Right forelimb (tissue), 1 donor: ENCODE data around the gene FCGBP.

Source experiments
- DNase-seq: peaks from one replicate; pipeline ENCODE4 v3.0.0-alpha.2; 2018

The FCGBP gene

DNA sequence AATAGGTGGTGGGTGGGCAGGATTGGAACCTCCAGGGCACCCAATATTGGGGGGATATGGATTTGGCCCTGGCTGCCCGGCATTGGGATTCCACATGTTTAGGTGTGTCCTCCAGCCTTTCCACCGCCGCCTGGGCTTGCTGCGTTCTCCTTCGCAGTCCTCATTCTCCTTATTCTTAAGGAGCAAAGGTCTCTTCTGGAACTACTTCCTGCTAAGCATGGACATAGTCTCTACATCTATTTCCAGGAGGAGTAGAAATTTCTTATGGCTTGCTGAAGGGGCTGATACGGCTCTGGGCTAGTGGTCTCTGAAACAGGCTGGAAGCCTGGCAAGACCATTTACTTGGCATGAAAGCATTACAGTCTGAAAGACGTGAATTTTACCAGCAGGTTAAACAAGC lies 9.2 kb upstream of the FCGBP start:
- no peak for DNase-seq

GRCh38 chr19:39942366-39942730 lies 7.9 kb upstream of the FCGBP start:
- DNase-seq: no peak

DNA sequence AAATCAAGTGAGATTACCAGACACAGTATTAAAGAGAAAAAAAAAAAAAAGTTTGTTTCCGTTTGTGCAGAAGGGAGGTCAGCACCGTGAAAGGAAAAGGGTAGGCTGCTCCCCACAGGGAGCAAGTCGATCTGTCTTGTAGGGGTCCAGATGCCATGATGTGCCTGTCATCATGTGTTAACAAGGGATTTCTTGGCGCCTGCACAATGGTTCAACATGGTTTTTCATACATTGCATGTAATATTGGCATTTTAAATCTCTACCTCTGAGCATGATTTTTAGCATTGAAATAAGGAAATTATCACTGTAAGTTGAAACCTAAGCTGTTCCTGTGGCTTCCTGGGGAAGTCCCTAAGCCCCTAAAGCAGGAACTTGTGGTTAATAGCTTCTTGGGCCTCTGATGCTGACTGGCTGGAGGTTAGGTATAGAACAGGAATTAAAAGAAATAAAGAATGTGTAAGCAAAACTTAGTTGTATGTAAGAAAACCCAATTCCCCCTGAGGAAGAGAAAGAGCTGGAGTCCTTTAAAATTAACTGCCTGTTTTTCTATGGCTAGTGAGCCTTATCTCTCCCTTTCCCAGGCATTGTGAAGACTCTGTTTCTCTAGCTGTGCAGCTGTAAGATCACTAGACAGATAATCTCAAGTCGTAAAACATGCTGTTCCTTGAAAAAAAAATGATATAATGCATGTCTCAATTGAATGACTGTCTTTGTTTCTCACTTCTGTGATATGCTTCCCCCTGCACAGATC lies 7.4 kb upstream of the FCGBP start:
- DNase-seq: no peak

DNA sequence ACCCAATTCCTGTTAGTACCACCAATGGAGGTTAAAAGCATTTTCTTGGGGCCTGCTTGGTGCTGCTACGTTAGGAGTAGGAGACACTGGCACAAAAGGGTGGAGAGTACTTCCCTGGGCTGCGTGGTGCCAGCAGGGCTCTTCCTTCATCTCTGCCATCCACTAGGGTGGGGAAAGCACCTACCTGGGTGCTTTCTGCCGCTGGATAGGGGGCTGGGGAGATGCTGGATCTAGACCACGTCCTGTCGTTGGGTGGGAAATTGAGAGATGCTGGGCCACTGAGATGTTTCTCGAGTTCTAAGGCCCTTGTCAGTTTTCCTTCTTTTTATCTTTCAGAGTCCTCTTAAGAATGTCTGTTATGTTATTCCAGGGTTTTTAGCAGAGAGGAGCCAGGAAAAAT lies 6.7 kb upstream of the FCGBP start:
- DNase-seq: no peak

GRCh38 chr19:39940221-39940833 lies 5.9 kb upstream of the FCGBP start:
- DNase-seq: no peak

DNA sequence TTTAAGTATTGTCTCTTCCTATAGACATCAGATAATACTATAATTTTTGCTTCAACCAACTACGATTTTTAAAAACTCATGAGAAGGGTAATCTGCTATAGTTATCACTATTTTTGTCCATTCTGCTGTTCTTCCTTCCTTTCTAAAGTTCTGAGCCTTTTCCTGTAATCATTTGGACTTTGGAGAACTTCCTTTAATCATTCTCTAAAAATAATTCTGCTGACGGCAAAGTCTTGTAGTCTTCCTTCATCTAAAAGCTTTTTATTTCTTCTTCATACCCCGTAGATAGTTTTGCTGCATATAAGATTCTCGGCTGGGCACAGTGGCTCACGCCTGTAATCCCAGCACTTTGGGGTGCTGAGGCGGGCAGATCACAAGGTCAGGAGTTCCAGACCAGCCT lies 5.1 kb upstream of the FCGBP start:
- no peak for DNase-seq

DNA sequence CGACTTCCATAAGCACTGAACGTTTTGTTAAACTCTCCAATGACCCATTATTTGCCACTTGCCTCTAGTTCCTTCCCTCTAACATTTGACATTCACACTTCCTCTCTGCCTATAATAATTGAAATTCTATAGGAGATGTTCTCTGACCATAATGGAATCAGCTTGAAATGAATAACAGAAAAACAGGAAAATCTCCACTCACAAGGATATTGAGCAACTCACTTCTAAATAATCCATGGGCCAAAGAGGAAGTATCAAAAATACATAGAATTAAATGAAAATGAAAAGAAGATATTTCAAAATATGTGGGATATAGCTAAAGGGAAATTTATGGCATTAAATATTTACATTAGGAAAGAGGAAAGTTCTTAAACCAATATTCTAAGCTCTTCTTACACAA lies 3.4 kb upstream of the FCGBP start:
- no peak for DNase-seq

GRCh38 chr19:39937094-39937720 lies 2.8 kb upstream of the FCGBP start:
- no peak for DNase-seq

DNA sequence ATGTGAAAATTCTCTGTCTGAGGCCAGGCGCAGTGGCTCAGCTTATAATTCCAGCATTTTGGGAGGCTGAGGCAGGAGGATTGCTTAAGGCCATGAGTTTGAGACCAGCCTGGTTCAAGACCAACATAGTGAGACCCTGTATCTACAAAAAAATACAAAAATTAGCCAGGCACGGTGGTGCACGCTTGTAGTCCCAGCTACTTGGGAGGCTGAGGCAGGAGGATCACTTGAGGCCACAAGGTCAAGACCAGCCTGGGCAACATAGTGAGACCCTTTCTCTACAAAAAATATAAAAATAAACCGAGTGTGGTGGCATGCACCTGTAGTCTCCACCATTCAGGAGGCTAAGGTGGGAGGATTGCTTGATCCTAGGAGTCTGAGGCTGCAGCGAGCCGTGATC lies 2.2 kb upstream of the FCGBP start:
- DNase-seq: no peak

DNA sequence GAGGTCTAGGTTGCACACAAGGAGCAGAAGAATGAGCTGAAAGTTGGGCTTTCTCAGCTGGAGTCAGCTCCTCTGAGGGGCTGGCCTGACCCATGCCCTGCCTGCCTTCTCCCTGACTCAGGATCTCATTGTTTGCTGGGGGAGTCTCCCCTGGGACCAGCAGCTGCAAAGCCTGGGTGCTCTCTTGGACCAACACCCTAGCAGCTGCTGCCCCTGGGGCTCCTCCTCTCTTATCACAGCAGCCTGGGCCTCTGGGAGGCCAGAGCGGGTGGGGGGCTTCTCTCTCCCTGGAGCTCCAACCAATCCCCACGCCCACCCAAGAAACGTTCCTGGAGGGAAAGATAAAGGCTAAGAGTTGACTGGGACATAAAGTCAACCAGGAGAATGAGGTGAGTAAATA lies 1.6 kb upstream of the FCGBP start:
- DNase-seq: no peak

DNA sequence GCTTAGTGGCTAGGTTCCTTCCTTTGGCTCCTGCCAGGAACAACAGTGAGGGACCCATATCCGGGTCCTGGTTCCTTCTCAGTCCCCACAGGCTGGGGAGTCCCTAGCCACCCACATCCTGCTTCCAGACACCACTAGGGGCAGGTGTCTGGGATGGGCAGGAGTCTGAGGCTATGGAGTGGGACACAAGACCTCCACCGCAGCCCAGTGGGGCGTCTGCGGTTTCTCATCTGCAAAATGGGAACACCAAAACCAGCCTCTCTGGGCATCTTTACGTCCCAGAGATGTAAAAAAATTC lies 879 bp upstream of the FCGBP start:
- no peak for DNase-seq

DNA sequence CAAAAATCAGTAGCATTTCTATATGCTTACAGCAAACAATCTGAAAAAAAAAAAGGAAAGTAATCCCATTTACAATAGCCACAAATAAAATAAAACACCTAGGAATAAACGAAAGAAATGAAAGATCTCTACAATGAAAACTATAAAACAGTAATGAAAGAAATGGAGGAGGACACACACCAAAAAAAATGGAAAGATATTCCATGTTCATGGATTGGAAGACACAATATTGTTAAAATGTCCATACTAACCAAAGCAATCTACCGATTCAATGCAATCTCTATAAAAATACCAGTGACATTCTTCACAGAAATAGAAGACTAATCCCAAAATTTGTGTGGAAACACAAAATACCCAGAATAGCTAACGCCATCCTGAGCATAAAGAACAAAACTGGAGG lies 4.7 kb downstream of the FCGBP start:
- DNase-seq: no peak

- no peak for DNase-seq
Observed at GRCh38 chr19:39928357-39928725, 6.1 kb downstream of the FCGBP start.

DNA sequence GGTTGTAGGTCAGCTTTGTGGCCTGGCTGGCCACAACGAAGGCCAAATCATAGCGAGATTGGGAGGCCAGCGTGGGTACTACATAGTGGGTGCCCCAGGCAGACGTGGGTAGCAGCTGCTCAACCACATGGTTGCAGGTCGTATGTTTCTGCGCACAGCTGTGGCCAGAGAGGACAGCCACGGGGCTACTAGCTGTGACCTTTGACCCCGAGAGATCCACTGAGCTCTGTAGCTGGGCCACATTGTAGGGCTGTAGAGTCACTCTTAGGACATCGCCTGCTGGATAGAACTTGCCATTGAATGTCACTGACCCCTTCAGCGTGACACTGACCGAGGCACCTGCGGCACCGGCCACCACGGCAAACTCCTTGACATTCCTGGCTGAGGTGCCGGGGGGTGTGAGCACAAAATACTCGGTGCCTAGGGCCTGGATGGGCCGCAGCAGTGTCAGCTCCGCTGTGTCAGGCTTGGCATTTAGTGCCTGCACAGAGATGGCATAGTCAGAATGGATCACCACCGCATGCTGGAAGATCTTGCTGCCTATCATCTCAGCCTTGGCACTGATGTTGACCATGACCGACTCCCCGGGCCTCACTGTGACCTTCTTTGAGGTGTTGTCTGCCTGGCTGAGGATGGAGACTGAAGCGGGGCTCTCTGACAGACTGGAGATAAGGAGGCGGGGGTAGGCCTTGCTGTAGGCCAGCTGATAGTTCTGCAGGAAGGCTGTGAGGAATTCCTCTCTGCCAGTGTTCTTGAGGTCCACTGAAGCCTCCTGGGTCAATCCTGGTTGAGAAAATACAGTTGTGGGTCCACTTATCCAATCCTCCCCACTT lies 6.7 kb downstream of the FCGBP start:
- DNase-seq: no peak

GRCh38 chr19:39927076-39927475 lies 7.4 kb downstream of the FCGBP start:
- no peak for DNase-seq

GRCh38 chr19:39926170-39926760 lies 8.2 kb downstream of the FCGBP start:
- DNase-seq: no peak

- no peak for DNase-seq
Observed at GRCh38 chr19:39924952-39925351, 9.5 kb downstream of the FCGBP start.

DNA sequence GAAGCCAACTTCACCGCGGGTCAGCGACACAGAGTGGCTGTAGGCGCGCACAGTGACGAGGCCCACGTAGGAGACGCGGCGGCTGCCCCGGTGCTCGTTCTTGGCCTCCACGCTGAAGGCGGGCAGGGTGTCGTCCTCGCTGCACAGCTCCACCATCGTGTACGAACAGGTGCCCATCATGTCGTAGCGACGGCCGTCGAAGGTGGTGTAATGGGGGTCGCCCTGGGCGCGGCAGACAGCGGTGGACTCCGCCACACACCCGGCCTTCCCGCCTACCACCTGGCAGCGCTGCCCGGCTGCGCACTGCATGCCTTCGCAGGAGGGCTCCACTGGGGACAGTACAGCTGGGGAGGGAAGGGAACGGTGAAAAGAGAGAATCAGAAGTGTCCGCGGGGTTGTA lies 10.0 kb downstream of the FCGBP start:
- no peak for DNase-seq

GRCh38 chr19:39923862-39924261 lies 10.6 kb downstream of the FCGBP start:
- DNase-seq: no peak

DNA sequence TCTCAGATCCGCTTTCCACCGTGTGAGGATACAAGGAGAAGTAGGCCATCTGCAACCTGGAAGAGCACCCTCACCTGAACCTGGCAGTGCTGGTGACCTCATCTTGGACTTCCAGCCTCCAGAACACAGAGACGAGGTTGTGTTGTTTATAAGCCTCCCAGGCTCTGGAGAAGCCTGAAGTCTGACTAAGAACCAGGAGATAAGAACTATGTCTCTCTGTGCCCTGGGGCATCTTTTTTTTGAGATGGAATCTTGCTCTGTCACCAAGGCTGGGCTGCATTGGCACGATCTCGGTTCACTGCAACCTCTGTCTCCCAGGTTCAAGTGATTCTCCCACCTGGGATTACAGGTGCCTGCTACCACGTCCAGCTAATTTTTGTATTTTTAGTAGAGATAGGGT lies 14.5 kb downstream of the FCGBP start:
- DNase-seq: no peak

GRCh38 chr19:39918183-39918651 lies 16.2 kb downstream of the FCGBP start:
- no peak for DNase-seq

- DNase-seq: no peak
Observed at GRCh38 chr19:39917561-39918182, 16.8 kb downstream of the FCGBP start.

GRCh38 chr19:39916851-39917396 lies 17.5 kb downstream of the FCGBP start:
- DNase-seq: no peak
